Kidney (tissue), 14 donors: Measurements from ENCODE around the gene DDX50. TPM values are rescaled to one million over a fixed set of nuclear protein-coding genes. Genes with fewer than 3 reads are reported as not detected.

Experiments used
- DNase-seq, 5 donors: peaks; one replicate each; pipeline ENCODE4 v3.0.0-alpha.2; 2013 to 2020
- FAIRE-seq: peaks from 2 replicates; lab custom pipeline; 2012; peaks lifted over from hg19 to GRCh38; lab: Jason Lieb, UNC
- H3K27ac ChIP-seq, 2 donors: one replicate each; pipeline ENCODE4 v1.7.0; 2013; ENCODE audit warnings: low read depth in 2 of 2, low read length in 2 of 2, inconsistent platforms in 1 of 2
- H3K27me3 ChIP-seq: one replicate; pipeline ENCODE4 v1.7.1; 2013; ENCODE audit warnings: low read length, inconsistent platforms; ENCODE audit not compliant: control insufficient read depth, insufficient read depth
- H3K36me3 ChIP-seq, 3 donors: one replicate each; pipeline versions ENCODE4 v1.7.0 to v1.7.1; 2013; ENCODE audit warnings: low read length in 3 of 3, control low read depth in 1 of 3, inconsistent platforms in 1 of 3; ENCODE audit not compliant: insufficient read depth in 3 of 3, control insufficient read depth in 2 of 3
- H3K4me1 ChIP-seq, 3 donors: one replicate each; pipeline versions ENCODE4 v1.7.0 to v1.7.1; 2013; ENCODE audit warnings: low read length in 3 of 3, inconsistent platforms in 1 of 3, low read depth in 1 of 3; ENCODE audit not compliant: control insufficient read depth in 2 of 3, insufficient read depth in 2 of 3
- H3K4me3 ChIP-seq, 3 donors: one replicate each; pipeline versions ENCODE4 v1.7.0 to v1.8.1; 2013; ENCODE audit warnings: low read length in 3 of 3, control low read depth in 1 of 3, inconsistent platforms in 1 of 3
- H3K9ac ChIP-seq, 3 donors: one replicate each; pipeline versions ENCODE4 v1.7.0 to v1.7.1; 2013; ENCODE audit warnings: low read length in 3 of 3, control low read depth in 1 of 3, inconsistent platforms in 1 of 3
- H3K9me3 ChIP-seq, 3 donors: one replicate each; pipeline versions ENCODE4 v1.7.0 to v1.7.1; 2013; ENCODE audit warnings: low read length in 3 of 3, control low read depth in 1 of 3, inconsistent platforms in 1 of 3; ENCODE audit not compliant: control insufficient read depth in 2 of 3, insufficient read depth in 1 of 3
- intact Hi-C: fragments of 100-400 bp; cut with DNase I; formaldehyde crosslinking; loops from one replicate; pipeline ENCODE4 v1.11.1; 2022
- polyA plus RNA-seq: library from polyadenylated mRNA; stranded (reverse); fragments of 350-450 nt; fragmentation: Illumina TruSeq; extraction: RNeasy Lipid Tissue Mini Kit (QIAGEN cat#74804); gene quantifications from one replicate; pipeline ENCODE4 v1.2.3, GENCODE V29; 2014; ENCODE audit warnings: low read depth, low replicate concordance; ENCODE audit not compliant: insufficient read depth
- total RNA-seq: library from RNA; stranded (reverse); fragmentation: NEBNext Ultra II Directional; extraction: Animal tissue kit (Norgen Biotek cat#: 25700); gene quantifications from one replicate; pipeline ENCODE4 v1.2.1, GENCODE V29; 2021
- TF ChIP-seq, protein P1 (sequence below): IDR thresholded peaks from 3 replicates; pipeline ENCODE4 v1.5.1; 2012; ENCODE audit warnings: mild to moderate bottlenecking, moderate library complexity, borderline replicate concordance; ENCODE audit not compliant: insufficient read depth; ENCODE audit errors: extremely low read depth
- donor health status: control.
- donor health status: control.
- donor health status: control.
- donor health status: control.
- donor health status: control.
- donor health status: DM: yes; HTN: yes; CAD: no.
- donor health status: Normal renal cell carcinoma (clear cell type).

DDX50 gene
- total and polyA plus RNA-seq, 2 donors from 2014 or later: 24.0 to 33.1 TPM

GRCh38 chr10:68957284-68957615 is 56.1 kb downstream of the DDX50 start:
- FAIRE-seq: no peak
- no peaks in the 10 kb centered on the region for H3K9me3 ChIP-seq
- H3K36me3 ChIP-seq: peaks cover 0 to 14% (median 5%) of the 10 kb centered on the region in 3 donors
- H3K9ac ChIP-seq: peak overlapping the region; percentile 3 to 86 (median 8)
- H3K4me1 ChIP-seq: peaks cover 0 to 4% (median 0%) of the 10 kb centered on the region in 3 donors
- TF ChIP-seq, protein P1, sequence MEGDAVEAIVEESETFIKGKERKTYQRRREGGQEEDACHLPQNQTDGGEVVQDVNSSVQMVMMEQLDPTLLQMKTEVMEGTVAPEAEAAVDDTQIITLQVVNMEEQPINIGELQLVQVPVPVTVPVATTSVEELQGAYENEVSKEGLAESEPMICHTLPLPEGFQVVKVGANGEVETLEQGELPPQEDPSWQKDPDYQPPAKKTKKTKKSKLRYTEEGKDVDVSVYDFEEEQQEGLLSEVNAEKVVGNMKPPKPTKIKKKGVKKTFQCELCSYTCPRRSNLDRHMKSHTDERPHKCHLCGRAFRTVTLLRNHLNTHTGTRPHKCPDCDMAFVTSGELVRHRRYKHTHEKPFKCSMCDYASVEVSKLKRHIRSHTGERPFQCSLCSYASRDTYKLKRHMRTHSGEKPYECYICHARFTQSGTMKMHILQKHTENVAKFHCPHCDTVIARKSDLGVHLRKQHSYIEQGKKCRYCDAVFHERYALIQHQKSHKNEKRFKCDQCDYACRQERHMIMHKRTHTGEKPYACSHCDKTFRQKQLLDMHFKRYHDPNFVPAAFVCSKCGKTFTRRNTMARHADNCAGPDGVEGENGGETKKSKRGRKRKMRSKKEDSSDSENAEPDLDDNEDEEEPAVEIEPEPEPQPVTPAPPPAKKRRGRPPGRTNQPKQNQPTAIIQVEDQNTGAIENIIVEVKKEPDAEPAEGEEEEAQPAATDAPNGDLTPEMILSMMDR: no peak
- H3K27me3 ChIP-seq: no peaks in the 10 kb centered on the region
- H3K27ac ChIP-seq: no peak overlapping the region
- H3K4me3 ChIP-seq: peak overlapping the region; percentile 95 to 96 (median 95)
- intact Hi-C loops: no loop called here
- DNase-seq: no peak

GRCh38 chr10:68957654-68958053 is 56.5 kb downstream of the DDX50 start:
- no peak overlapping the region for H3K27ac ChIP-seq
- peaks cover 0 to 4% (median 0%) of the 10 kb centered on the region in 3 donors for H3K4me1 ChIP-seq
- no peak for FAIRE-seq
- intact Hi-C loops: no loop called here
- H3K36me3 ChIP-seq: peaks cover 2 to 18% (median 5%) of the 10 kb centered on the region in 3 donors
- H3K9me3 ChIP-seq: no peaks in the 10 kb centered on the region
- H3K9ac ChIP-seq: peak overlapping the region in 1 of 3 donors; percentile 86
- H3K4me3 ChIP-seq: peak overlapping the region in 1 of 3 donors; percentile 95
- no peak for DNase-seq
- no peaks in the 10 kb centered on the region for H3K27me3 ChIP-seq
- TF ChIP-seq, protein P1: no peak

DNA sequence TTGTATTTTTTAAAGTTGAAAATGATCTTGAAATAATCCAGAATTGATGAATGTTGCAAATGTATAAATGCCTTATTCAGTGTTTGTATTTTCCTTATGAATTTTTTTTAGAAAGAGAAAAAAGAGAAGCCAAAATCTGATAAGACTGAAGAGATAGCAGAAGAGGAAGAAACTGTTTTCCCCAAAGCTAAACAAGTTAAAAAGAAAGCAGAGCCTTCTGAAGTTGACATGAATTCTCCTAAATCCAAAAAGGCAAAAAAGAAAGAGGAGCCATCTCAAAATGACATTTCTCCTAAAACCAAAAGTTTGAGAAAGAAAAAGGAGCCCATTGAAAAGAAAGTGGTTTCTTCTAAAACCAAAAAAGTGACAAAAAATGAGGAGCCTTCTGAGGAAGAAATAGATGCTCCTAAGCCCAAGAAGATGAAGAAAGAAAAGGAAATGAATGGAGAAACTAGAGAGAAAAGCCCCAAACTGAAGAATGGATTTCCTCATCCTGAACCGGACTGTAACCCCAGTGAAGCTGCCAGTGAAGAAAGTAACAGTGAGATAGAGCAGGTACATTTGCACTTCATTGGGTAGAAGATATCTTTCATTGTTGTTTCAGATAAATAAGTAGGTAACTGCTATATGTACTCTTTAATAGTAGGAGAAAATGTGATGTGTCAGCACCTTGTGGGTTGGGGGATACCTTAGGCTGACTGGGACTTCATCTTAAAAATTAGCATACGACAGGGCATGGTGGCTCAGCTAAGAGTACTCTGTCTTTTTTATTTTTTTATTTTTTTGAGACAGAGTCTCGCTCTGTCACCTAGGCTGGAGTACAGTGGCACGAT is 58.8 kb downstream of the DDX50 start:
- intact Hi-C loops: no loop called here
- TF ChIP-seq, protein P1: no peak
- Histone ChIP-seq H3K9ac (no peak overlapping the region), H3K4me3 (no peak overlapping the region), H3K9me3 (no peaks in the 10 kb centered on the region), H3K27ac (no peak overlapping the region), H3K36me3 (peaks cover 6 to 26% (median 13%) of the 10 kb centered on the region in 3 donors), H3K27me3 (no peaks in the 10 kb centered on the region), H3K4me1 (peaks cover 0 to 4% (median 0%) of the 10 kb centered on the region in 3 donors)
- FAIRE-seq (no peak), DNase-seq (no peak)
